ENCODE measurements around the gene GPS1.

GPS1 gene

DNA sequence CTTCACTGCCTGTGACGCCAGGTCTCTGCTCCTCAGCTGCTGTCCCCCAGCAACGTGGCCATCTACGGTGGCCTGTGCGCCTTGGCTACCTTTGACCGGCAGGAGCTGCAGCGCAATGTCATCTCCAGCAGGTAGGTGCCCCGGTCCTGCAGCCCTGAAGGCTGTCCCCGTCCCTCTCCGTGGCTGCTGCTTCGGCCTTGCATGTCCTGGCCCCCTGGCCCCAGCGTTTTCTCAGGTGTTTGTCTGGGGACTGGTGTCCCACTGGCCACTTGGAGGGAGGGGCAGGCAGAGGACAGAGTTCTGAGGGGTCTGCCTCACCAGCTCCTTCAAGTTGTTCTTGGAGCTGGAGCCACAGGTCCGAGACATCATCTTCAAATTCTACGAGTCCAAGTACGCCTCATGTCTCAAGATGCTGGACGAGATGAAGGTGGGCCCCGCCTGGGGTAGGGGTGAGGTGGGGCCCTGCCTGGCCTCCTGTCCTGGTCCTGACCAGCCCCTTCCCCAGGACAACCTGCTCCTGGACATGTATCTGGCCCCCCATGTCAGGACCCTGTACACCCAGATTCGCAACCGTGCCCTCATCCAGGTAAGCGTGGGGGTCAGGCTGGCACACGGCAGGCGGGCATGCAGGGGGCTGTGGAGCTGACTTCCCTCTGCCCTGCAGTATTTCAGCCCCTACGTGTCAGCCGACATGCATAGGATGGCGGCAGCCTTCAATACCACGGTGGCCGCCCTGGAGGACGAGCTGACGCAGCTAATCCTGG, 4.4 kb downstream of the GPS1 start:
- no peak overlapping the region for H3K4me3 ChIP-seq (ENCODE audit: control insufficient read depth, low read depth, low read length)
- DNase-seq (ENCODE audit: low read depth): no peak
- TF ChIP-seq, protein P1, sequence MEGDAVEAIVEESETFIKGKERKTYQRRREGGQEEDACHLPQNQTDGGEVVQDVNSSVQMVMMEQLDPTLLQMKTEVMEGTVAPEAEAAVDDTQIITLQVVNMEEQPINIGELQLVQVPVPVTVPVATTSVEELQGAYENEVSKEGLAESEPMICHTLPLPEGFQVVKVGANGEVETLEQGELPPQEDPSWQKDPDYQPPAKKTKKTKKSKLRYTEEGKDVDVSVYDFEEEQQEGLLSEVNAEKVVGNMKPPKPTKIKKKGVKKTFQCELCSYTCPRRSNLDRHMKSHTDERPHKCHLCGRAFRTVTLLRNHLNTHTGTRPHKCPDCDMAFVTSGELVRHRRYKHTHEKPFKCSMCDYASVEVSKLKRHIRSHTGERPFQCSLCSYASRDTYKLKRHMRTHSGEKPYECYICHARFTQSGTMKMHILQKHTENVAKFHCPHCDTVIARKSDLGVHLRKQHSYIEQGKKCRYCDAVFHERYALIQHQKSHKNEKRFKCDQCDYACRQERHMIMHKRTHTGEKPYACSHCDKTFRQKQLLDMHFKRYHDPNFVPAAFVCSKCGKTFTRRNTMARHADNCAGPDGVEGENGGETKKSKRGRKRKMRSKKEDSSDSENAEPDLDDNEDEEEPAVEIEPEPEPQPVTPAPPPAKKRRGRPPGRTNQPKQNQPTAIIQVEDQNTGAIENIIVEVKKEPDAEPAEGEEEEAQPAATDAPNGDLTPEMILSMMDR (conservative IDR thresholded peaks at IDR 0.05; ENCODE audit: control insufficient read depth, insufficient read depth, low read depth, low read length): no peak

DNA sequence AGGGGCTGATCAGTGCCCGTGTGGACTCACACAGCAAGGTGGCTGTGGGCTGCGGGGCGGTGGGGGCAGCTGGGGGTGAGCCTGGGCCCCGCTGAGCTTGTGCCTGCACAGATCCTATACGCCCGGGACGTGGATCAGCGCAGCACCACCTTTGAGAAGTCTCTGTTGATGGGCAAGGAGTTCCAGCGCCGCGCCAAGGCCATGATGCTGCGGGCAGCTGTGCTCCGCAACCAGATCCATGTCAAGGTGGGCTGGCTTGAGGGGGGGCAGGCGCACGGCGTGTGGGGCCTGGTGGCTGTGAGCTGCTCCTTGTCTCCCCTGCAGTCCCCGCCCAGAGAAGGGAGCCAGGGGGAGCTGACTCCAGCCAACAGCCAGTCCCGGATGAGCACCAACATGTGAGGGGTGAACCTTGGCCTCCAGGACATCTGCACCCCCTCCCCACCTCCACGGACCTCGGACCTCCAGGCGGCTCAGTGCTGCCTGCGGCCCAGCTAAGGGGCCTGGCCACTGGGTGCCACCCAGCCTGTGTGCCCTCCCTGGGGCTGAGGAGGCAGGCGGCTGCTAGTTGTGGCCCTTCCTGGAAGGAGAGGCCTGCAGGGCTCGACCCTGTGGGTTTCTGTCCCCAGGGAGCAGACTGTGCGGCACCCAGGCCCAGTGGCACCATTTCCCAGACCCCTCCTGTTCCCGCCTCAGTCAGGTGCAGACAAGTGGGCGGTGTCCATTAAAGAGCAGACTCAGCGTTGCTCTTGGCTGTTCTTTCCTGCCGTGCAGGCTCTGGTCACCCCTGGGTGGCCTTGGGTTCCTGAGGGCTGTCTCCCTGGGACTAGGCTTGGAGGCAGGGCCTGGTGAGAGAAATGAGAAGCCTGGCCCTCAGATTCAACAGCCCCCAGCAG, 5.3 kb downstream of the GPS1 start:
- DNase-seq (ENCODE audit: low read depth): no peak
- TF ChIP-seq, protein P1 (conservative IDR thresholded peaks at IDR 0.05; ENCODE audit: control insufficient read depth, insufficient read depth, low read depth, low read length): no peak
- H3K4me3 ChIP-seq (ENCODE audit: control insufficient read depth, low read depth, low read length): no peak overlapping the region

DNA sequence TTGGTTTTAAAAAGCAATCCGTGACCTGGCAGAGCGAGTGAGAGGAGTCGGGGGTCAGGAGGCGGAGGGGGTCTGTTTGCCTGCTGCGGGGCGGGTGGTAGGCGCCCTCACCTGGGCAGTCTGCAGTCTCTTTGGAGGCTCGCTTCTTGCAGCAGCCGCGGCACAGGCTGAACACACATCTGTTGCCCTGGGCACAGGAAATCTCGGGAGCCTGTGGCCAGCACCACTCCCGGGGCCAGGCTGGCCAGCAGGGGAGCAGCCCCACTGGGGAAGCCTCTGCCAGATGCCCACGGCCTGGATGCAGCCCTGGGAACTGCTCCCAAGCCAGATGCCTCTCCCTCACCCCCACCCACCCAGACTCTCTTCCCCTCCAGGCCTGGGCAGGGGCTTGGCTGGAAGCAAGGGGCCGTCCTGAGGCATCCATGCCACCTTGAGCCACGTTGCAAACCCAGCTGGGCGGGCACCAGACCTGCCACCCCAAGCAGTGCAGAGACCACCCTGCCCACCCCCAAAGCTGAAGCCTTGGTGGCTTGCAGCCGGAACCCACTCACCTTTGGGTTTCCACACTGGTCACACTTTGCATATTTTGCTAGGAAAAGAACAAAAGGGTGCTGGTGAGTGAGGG, 6.6 kb downstream of the GPS1 start:
- TF ChIP-seq, protein P1 (conservative IDR thresholded peaks at IDR 0.05; ENCODE audit: control insufficient read depth, insufficient read depth, low read depth, low read length): no peak
- DNase-seq (ENCODE audit: low read depth): no peak
- no peak overlapping the region for H3K4me3 ChIP-seq (ENCODE audit: control insufficient read depth, low read depth, low read length)

DNA sequence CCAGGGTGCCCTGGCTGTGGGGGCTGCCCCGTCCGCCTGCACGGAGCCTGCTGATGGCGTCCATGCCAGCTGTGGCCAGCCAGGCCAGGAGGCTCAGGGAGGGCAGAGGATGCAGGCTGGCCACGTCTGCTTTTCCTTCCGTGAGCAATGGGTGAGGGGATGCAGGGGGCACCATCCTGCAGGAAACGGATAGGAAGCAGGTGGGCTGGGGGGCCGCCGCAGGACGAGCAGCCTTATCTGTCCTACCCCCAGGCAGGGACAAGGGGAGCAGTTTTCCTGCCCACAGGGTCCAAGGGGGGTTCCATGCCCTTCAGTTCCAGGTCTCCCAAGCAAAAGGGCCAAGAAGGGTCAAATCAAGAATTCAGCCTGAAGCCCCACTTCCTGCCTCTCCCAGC, 7.2 kb downstream of the GPS1 start:
- H3K4me3 ChIP-seq (ENCODE audit: control insufficient read depth, low read depth, low read length): no peak overlapping the region
- no peak for DNase-seq (ENCODE audit: low read depth)
- TF ChIP-seq, protein P1 (conservative IDR thresholded peaks at IDR 0.05; ENCODE audit: control insufficient read depth, insufficient read depth, low read depth, low read length): no peak

GRCh38 chr17:82059272-82060000, 7.7 kb downstream of the GPS1 start:
- DNase-seq (ENCODE audit: low read depth): no peak
- TF ChIP-seq, protein P1 (conservative IDR thresholded peaks at IDR 0.05; ENCODE audit: control insufficient read depth, insufficient read depth, low read depth, low read length): no peak
- no peak overlapping the region for H3K4me3 ChIP-seq (ENCODE audit: control insufficient read depth, low read depth, low read length)

DNA sequence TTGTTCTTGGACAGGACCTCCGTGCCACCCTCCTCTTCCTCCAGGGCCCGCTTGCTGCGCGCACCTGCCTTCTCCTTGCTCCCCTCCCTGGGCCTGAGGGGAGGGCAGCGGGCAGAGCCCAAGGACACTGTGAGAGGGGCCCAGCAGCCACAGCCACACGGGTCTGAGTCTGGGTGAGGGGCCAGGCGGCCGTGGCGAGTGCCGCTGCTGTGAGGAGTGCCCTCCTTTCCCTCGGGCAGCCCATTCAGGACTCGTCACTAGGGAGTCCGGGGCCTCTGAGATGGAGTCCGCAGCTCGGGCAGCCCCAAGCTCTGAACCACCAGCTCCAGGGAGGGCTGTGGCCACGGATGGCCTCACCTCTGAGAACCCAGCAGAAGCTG, 8.3 kb downstream of the GPS1 start:
- H3K4me3 ChIP-seq (ENCODE audit: control insufficient read depth, low read depth, low read length): no peak overlapping the region
- no peak for DNase-seq (ENCODE audit: low read depth)
- TF ChIP-seq, protein P1 (conservative IDR thresholded peaks at IDR 0.05; ENCODE audit: control insufficient read depth, insufficient read depth, low read depth, low read length): no peak
